ENCODE results near the gene CHST11. TPM values are rescaled to one million over a fixed set of nuclear protein-coding genes. Genes with fewer than 3 reads are reported as not detected.

CHST11 gene
- total RNA-seq, 5 donors from 2014 or later (not counting 1 experiment from before 2014, with no cell fraction given): 49.8 to 78.3 (median 63.7) TPM

DNA sequence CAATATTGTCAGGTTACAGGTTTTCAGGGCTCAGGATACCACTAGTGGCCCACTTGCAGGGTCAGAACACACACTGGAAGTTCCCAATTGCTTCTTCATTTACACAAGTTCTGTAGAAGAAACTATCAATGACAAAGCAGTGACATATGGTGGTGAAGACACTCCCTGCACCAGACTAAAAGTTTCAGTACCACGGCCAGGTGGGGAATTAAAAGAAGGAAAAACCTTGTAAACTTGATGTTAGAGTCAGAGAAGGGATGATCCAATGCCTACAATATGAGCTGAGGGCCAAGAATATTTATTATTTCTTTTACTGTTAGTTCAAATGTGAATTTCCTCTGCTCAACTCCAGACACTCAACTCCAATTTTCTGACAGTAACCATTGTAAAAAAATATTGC lies 31.8 kb upstream of the CHST11 start:
- Mint-ChIP-seq H3K4me1 (peaks cover 6 to 12% (median 9%) of the 10 kb centered on the region in 3 donors), H3K9me3 (peaks cover 0 to 4% (median 4%) of the 10 kb centered on the region in 3 donors), H3K4me3 (no peak overlapping the region), H3K27ac (no peak overlapping the region), H3K27me3 (no peaks in the 10 kb centered on the region), H3K36me3 (no peaks in the 10 kb centered on the region)
- Histone ChIP-seq H3K27me3 (replicated peaks in 1 of 2; ENCODE audit: control insufficient read depth in 2 of 2, extremely low read depth in 1 of 2, insufficient read depth in 2 of 2, low read length in 1 of 2) (no peaks in the 10 kb centered on the region), H3K27ac (ENCODE audit: low read length) (no peak overlapping the region), H3K36me3 (ENCODE audit: control insufficient read depth in 2 of 2, extremely low read depth in 1 of 2, insufficient read depth in 1 of 2, low read length in 1 of 2) (no peaks in the 10 kb centered on the region), H3K9me3 (no peaks in the 10 kb centered on the region), H3K4me3 (ENCODE audit: control insufficient read depth in 1 of 2, extremely low read depth in 1 of 2, low read length in 1 of 2) (no peak overlapping the region), H3K4me1 (ENCODE audit: control insufficient read depth in 1 of 2, extremely low read depth in 1 of 2, insufficient read depth in 2 of 2, low read length in 2 of 2) (no peaks in the 10 kb centered on the region)
- ATAC-seq (replicated peaks in 1 of 4): no peak
- no peak for DNase-seq
- WGBS (ENCODE audit: insufficient coverage): no CpG with 5 or more reads among the region's 1 CpG
- ChIA-PET POLR2A (no interaction called here), CTCF (no interaction called here)

DNA sequence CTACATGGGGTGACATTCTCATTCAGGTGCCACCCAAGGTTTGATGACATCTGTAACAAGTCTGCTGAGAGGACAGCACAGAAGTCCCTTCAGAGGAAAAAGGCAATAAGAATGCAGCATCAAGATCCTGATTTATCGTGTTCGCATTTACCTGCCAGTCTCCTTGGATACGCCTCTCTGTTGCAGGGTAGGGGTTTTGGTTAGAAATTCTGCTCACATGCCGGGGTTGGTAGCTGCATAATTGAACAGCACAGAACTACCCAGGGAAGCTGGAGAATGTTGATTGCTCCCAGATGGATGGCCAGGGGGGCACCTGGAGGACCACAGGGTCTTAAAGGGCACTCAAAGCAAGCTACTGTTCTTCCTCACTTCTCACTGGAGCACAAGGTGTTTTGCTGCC lies 31.1 kb upstream of the CHST11 start:
- Mint-ChIP-seq H3K27ac (no peak overlapping the region), H3K36me3 (no peaks in the 10 kb centered on the region), H3K9me3 (peaks cover 0 to 4% (median 4%) of the 10 kb centered on the region in 3 donors), H3K4me3 (no peak overlapping the region), H3K27me3 (no peaks in the 10 kb centered on the region), H3K4me1 (peaks cover 6 to 12% (median 9%) of the 10 kb centered on the region in 3 donors)
- no peaks in the 10 kb centered on the region for H3K27me3 ChIP-seq (replicated peaks in 1 of 2; ENCODE audit: control insufficient read depth in 2 of 2, extremely low read depth in 1 of 2, insufficient read depth in 2 of 2, low read length in 1 of 2)
- DNase-seq (no peak), ATAC-seq (replicated peaks in 1 of 4) (no peak)
- H3K4me3 ChIP-seq (ENCODE audit: control insufficient read depth in 1 of 2, extremely low read depth in 1 of 2, low read length in 1 of 2): no peak overlapping the region
- 100% methylated on average over 4 of the region's 4 CpGs for WGBS (ENCODE audit: insufficient coverage)
- no peaks in the 10 kb centered on the region for H3K36me3 ChIP-seq (ENCODE audit: control insufficient read depth in 2 of 2, extremely low read depth in 1 of 2, insufficient read depth in 1 of 2, low read length in 1 of 2)
- H3K4me1 ChIP-seq (ENCODE audit: control insufficient read depth in 1 of 2, extremely low read depth in 1 of 2, insufficient read depth in 2 of 2, low read length in 2 of 2): no peaks in the 10 kb centered on the region
- H3K27ac ChIP-seq (ENCODE audit: low read length): no peak overlapping the region
- POLR2A ChIA-PET: no interaction called here
- CTCF ChIA-PET: no interaction called here
- H3K9me3 ChIP-seq: no peaks in the 10 kb centered on the region

DNA sequence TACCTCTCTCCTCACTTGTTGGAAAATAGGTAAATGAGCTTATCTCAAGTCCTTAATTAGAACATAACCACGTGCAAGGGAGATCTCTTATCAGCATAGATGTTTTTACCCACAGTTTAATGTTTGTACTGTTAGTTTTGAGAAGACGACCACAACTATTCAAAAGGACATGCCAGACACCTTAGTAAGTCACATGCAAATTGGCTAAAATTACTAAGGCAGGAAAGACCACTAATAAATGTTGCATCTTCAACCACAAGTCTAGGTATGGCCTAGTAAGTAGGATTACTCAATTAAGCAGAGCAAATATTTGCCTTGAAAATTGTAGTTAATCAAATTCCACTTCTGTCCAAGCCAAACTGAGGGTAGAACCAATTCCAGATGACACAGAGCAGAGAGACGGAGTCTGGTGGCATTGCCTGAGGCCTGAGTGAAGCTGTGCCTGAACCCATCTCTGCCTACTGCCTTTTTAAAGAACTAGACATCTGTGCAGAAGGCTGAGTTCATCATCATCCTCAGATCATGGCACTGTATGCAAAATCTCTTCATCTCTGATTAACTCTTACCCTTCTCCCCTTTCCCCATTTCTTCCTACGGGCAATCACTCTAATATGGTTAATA lies 29.7 kb upstream of the CHST11 start:
- H3K27me3 ChIP-seq (replicated peaks in 1 of 2; ENCODE audit: control insufficient read depth in 2 of 2, extremely low read depth in 1 of 2, insufficient read depth in 2 of 2, low read length in 1 of 2): no peaks in the 10 kb centered on the region
- Mint-ChIP-seq H3K9me3 (peaks cover 0 to 4% (median 4%) of the 10 kb centered on the region in 3 donors), H3K27me3 (no peaks in the 10 kb centered on the region), H3K27ac (no peak overlapping the region), H3K4me3 (no peak overlapping the region), H3K36me3 (no peaks in the 10 kb centered on the region), H3K4me1 (peaks cover 0 to 6% (median 2%) of the 10 kb centered on the region in 3 donors)
- WGBS (ENCODE audit: insufficient coverage): 100% methylated on average over 1 of the region's 4 CpGs
- DNase-seq (no peak), ATAC-seq (replicated peaks in 1 of 4) (no peak)
- ChIA-PET POLR2A (interaction anchor here in 1 of 2 donors (0.6 kb wide), 1 partner anchor 158 kb away, joined by 3 read pairs; no protein-coding TSS in a partner anchor), CTCF (no interaction called here)
- H3K36me3 ChIP-seq (ENCODE audit: control insufficient read depth in 2 of 2, extremely low read depth in 1 of 2, insufficient read depth in 1 of 2, low read length in 1 of 2): no peaks in the 10 kb centered on the region
- no peaks in the 10 kb centered on the region for H3K4me1 ChIP-seq (ENCODE audit: control insufficient read depth in 1 of 2, extremely low read depth in 1 of 2, insufficient read depth in 2 of 2, low read length in 2 of 2)
- H3K9me3 ChIP-seq: no peaks in the 10 kb centered on the region
- no peak overlapping the region for H3K4me3 ChIP-seq (ENCODE audit: control insufficient read depth in 1 of 2, extremely low read depth in 1 of 2, low read length in 1 of 2)
- no peak overlapping the region for H3K27ac ChIP-seq (ENCODE audit: low read length)

DNA sequence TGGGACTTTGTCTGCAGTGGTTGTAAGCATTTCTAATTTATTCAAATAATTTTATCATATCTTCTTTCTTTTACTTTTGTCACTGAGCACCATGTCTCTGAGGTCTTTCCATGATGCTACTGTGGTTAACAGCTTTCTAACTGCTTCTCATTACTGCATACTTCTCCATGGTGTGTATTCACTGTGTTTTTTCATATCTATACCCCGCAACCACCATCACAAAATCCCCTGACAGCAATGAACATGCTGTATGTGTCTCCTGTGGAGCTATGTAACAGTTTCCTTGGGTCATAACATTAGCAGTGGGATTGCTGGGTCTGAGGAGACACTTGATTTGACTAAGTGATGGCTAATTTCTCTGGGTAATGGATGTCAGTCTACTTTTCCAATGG lies 29.2 kb upstream of the CHST11 start:
- Mint-ChIP-seq H3K4me3 (no peak overlapping the region), H3K27me3 (peaks cover 0 to 3% of the 10 kb centered on the region in 2 donors), H3K9me3 (peaks cover 0 to 4% (median 4%) of the 10 kb centered on the region in 3 donors), H3K36me3 (no peaks in the 10 kb centered on the region), H3K27ac (no peak overlapping the region), H3K4me1 (peaks cover 0 to 6% (median 2%) of the 10 kb centered on the region in 3 donors)
- DNase-seq: peak in 6 of 35 experiments; percentile 4 to 39 (median 11)
- Histone ChIP-seq H3K4me1 (ENCODE audit: control insufficient read depth in 1 of 2, extremely low read depth in 1 of 2, insufficient read depth in 2 of 2, low read length in 2 of 2) (no peaks in the 10 kb centered on the region), H3K9me3 (no peaks in the 10 kb centered on the region), H3K4me3 (ENCODE audit: control insufficient read depth in 1 of 2, extremely low read depth in 1 of 2, low read length in 1 of 2) (no peak overlapping the region), H3K27ac (ENCODE audit: low read length) (no peak overlapping the region), H3K27me3 (replicated peaks in 1 of 2; ENCODE audit: control insufficient read depth in 2 of 2, extremely low read depth in 1 of 2, insufficient read depth in 2 of 2, low read length in 1 of 2) (no peaks in the 10 kb centered on the region), H3K36me3 (ENCODE audit: control insufficient read depth in 2 of 2, extremely low read depth in 1 of 2, insufficient read depth in 1 of 2, low read length in 1 of 2) (no peaks in the 10 kb centered on the region)
- ATAC-seq (replicated peaks in 1 of 4): peak in 1 of 4 experiments; percentile 44
- ChIA-PET POLR2A (interaction anchor here in 1 of 2 donors (0.6 kb wide), 1 partner anchor 157 kb away, joined by 3 read pairs; no protein-coding TSS in a partner anchor), CTCF (no interaction called here)
- WGBS (ENCODE audit: insufficient coverage): no CpG with 5 or more reads among the region's 1 CpG

DNA sequence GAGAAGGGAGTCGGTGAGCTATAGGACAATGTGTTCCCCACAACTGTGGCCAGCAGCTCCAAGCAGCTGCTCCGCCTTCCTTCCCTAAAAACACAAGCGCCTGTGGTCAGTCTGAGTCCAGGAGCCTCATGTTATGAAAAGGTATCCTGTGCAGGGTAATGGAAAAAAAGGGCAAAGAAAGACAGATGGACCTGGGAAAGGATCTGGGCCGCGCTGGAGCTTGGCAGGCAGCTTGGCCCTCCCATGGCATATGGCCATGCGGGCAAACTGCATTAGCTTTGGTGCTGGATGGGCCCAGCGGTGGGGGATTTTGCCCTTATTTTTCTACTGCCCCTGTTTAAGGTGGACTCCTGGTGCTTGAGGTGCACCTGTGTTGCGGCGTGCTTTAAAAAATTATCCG lies 23.7 kb upstream of the CHST11 start:
- DNase-seq: no peak
- H3K4me1 Mint-ChIP-seq: peaks cover 5 to 7% (median 6%) of the 10 kb centered on the region in 3 donors
- no peaks in the 10 kb centered on the region for H3K4me1 ChIP-seq (ENCODE audit: control insufficient read depth in 1 of 2, extremely low read depth in 1 of 2, insufficient read depth in 2 of 2, low read length in 2 of 2)
- H3K4me3 ChIP-seq (ENCODE audit: control insufficient read depth in 1 of 2, extremely low read depth in 1 of 2, low read length in 1 of 2): no peak overlapping the region
- H3K9me3 Mint-ChIP-seq: peaks cover 0 to 4% (median 4%) of the 10 kb centered on the region in 3 donors
- H3K27me3 Mint-ChIP-seq: peaks cover 3 to 10% of the 10 kb centered on the region in 2 donors
- no peak overlapping the region for H3K4me3 Mint-ChIP-seq
- no peak overlapping the region for H3K27ac ChIP-seq (ENCODE audit: low read length)
- no peak overlapping the region for H3K27ac Mint-ChIP-seq
- ChIA-PET CTCF (no interaction called here), POLR2A (no interaction called here)
- WGBS (ENCODE audit: insufficient coverage): 100% methylated on average over 1 of the region's 10 CpGs
- no peaks in the 10 kb centered on the region for H3K9me3 ChIP-seq
- no peak for ATAC-seq (replicated peaks in 1 of 4)
- no peaks in the 10 kb centered on the region for H3K27me3 ChIP-seq (replicated peaks in 1 of 2; ENCODE audit: control insufficient read depth in 2 of 2, extremely low read depth in 1 of 2, insufficient read depth in 2 of 2, low read length in 1 of 2)
- H3K36me3 Mint-ChIP-seq: no peaks in the 10 kb centered on the region
- H3K36me3 ChIP-seq (ENCODE audit: control insufficient read depth in 2 of 2, extremely low read depth in 1 of 2, insufficient read depth in 1 of 2, low read length in 1 of 2): no peaks in the 10 kb centered on the region

DNA sequence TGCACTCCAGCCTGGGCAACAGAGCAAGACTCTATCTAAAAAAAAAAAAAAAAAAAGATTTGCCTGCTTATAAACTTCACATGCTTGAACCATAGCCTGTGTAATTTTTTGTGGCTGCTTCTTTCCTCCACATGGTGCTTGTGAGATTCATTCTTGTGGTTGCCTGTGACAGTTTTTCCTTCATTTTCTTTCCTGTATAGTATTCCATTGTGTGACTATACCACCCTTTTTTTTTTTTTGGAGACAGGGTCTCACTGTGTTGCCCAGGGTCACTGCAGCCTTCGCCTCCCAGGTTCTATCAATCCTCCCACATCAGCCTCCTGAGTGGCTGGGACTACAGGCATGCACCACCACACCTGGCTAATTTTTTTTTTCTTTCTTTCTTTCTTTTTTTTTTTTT lies 22.6 kb upstream of the CHST11 start:
- no peaks in the 10 kb centered on the region for H3K36me3 Mint-ChIP-seq
- H3K9me3 ChIP-seq: no peaks in the 10 kb centered on the region
- no peaks in the 10 kb centered on the region for H3K9me3 Mint-ChIP-seq
- H3K27me3 Mint-ChIP-seq: peaks cover 3 to 10% of the 10 kb centered on the region in 2 donors
- DNase-seq: no peak
- peaks cover 5 to 7% (median 6%) of the 10 kb centered on the region in 3 donors for H3K4me1 Mint-ChIP-seq
- H3K4me3 ChIP-seq (ENCODE audit: control insufficient read depth in 1 of 2, extremely low read depth in 1 of 2, low read length in 1 of 2): no peak overlapping the region
- no peaks in the 10 kb centered on the region for H3K36me3 ChIP-seq (ENCODE audit: control insufficient read depth in 2 of 2, extremely low read depth in 1 of 2, insufficient read depth in 1 of 2, low read length in 1 of 2)
- CTCF ChIA-PET: no interaction called here
- no peaks in the 10 kb centered on the region for H3K4me1 ChIP-seq (ENCODE audit: control insufficient read depth in 1 of 2, extremely low read depth in 1 of 2, insufficient read depth in 2 of 2, low read length in 2 of 2)
- ATAC-seq (replicated peaks in 1 of 4): no peak
- no peak overlapping the region for H3K27ac ChIP-seq (ENCODE audit: low read length)
- no CpG with 5 or more reads among the region's 1 CpG for WGBS (ENCODE audit: insufficient coverage)
- no peak overlapping the region for H3K27ac Mint-ChIP-seq
- H3K4me3 Mint-ChIP-seq: no peak overlapping the region
- no peaks in the 10 kb centered on the region for H3K27me3 ChIP-seq (replicated peaks in 1 of 2; ENCODE audit: control insufficient read depth in 2 of 2, extremely low read depth in 1 of 2, insufficient read depth in 2 of 2, low read length in 1 of 2)
- POLR2A ChIA-PET: no interaction called here

All from T-cell (primary cell).